SK-N-DZ (cell line): ENCODE measurements around the gene CD300LD. TPM values are rescaled to one million over a fixed set of nuclear protein-coding genes. Genes with fewer than 3 reads are reported as not detected.
"Not testable (repeated sequence)": the region's sequence is repeated elsewhere in the genome, so short reads cannot be mapped to it uniquely, and the experiment has no call there.

Experiments
- DNase-seq: peaks from one replicate; pipeline ENCODE4 v3.0.0-alpha.2; 2015; ENCODE audit warnings: low spot score
- polyA plus RNA-seq, 2 experiments: library from polyadenylated mRNA; depleted of rRNA; stranded (reverse); fragments of >200 nt; gene quantifications; 2 replicates each; pipeline ENCODE4 v1.2.3, GENCODE V29; 2014

CD300LD gene
- not detected in 2 replicates for polyA plus RNA-seq (2014; cell fraction: cytosol; rRNA removed)
- polyA plus RNA-seq (2014; cell fraction: nucleus; rRNA removed): not detected in 2 replicates

DNA sequence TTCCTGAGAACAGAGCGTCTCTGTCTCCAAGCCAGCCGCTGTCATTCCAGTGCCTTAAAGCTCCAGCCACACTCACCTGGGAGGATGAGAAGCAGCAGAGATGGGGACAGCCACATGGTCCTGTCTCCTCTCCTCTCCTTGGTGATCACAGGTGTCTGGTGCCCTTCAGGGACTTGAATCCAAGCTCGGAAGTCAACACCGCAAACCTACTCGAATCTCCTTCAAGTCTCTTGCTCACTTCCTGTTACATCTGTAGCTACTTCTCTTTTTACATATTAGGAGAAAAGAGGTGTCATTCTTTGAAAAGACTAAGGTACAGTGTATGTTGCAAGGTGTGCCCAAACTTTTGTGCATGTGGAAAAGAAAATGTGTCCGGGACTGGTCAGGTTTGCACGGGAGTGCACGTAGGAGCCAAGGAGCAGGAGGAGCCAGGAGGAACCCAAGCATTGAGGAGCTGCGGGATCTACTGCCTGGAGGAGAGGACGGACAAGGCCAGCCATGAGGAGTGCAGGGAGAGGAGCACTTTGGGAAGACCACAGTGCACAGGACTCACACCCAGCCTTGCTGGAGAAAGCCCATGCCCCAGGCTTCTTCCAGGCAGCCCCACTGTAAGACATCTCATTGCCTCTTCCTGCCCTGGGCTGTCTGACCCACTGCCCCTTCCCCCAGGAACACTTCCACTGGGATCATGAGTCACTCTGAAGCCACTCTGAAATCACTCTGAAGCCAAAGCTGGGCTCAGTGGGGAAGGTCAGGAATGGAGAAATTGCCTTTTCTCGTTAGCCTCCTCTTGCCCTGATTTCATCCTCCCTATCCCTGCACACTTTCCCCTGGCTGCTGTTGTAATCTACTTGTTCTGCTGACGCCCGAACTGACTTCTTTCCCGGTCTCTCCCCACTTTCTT lies at the start of gene CD300LD:
Gene CD300LD, minus strand, starts transcription at position 197 of the 904 bp plus-strand sequence. Its CDS starts 81 bp downstream, at position 116.
- no peak for DNase-seq

DNA sequence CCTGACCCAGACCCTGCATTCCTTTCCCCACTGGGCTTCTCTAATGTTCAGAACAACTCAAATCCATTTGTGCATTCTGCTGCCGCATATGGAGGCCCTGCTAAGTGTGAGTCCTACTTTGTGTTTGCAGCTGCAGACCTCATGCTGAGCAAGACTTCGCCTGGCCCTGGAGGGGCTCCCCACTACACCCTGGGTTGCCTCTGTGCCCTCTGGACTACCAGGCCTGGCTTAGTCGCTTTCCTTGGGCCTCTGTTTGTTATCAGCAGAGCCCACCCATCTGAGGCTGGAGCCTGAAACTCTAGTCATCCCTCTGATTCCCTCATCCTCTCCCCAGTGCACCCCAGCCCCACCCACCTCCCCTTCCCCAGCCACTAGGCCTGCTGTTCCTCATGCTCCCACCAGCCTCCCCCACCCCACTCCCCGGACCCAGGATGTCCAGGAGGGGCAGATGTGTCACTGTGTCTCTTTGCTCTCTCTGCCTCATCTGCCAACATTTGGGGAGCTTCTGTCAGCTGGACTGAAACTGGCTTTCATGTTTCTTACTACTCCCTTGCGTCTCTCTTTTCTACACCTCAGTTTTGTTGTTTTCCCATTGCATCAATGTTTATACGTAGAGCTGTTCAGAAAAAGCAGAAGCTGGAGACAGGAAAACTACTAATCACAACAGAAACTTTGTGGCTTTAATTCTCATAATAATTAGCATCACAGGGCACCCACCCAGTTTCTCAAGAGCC lies 49.3 kb upstream of the CD300LD start:
- no peak for DNase-seq

GRCh38 chr17:74639704-74640151 lies 47.6 kb upstream of the CD300LD start:
- no peak for DNase-seq

- no peak for DNase-seq
These were observed 45.8 kb upstream of the CD300LD start for GRCh38 chr17:74637926-74638325.

- no peak for DNase-seq
These were observed 45.2 kb upstream of the CD300LD start for GRCh38 chr17:74637265-74637664.

DNA sequence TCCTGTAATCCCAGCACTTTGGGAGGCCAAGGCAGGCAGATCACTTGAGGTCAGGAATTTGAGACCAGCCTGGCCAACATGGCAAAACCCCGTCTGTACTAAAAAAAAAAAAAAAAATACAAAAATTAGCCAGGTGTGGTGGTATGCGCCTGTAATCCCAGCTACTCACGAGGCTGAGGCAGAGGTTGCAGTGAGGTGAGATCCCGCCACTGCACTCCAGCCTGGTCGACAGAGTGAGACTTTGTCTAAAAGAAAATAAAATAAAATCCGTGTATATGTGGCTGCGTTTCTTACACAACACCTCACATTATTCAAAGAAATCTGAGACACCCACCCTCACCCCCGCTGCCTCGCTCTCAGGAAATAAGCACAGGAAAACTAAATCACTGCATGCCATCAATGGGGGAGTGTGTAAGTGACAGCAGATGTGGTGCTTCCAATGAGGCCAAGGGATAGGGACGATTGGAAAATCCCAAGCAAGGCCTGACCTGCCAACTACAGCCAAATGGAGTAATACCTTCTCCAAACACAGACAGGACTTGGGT lies 44.5 kb upstream of the CD300LD start:
- not testable (repeated sequence) for DNase-seq

GRCh38 chr17:74635418-74635817 lies 43.3 kb upstream of the CD300LD start:
- no peak for DNase-seq

GRCh38 chr17:74633326-74633725 lies 41.2 kb upstream of the CD300LD start:
- no peak for DNase-seq

DNA sequence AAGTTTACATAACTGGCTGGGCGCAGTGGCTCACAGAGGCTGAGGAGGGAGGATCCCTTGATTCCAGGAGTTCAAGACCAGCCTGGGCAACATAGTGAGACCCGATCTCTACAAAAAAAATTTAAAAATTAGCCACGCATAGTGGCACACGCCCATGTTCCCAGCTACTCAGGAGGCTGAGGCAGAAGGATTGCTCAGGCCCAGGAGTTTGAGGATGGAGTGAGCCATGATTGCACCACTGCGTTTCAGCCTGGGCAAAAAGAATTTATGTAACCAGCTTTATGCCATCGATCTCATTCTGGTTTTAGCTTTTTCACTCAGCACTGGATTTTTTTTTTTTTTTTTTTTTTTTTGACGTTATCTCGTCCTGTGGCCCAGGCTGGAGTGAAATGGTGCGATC lies 40.5 kb upstream of the CD300LD start:
- no peak for DNase-seq

DNA sequence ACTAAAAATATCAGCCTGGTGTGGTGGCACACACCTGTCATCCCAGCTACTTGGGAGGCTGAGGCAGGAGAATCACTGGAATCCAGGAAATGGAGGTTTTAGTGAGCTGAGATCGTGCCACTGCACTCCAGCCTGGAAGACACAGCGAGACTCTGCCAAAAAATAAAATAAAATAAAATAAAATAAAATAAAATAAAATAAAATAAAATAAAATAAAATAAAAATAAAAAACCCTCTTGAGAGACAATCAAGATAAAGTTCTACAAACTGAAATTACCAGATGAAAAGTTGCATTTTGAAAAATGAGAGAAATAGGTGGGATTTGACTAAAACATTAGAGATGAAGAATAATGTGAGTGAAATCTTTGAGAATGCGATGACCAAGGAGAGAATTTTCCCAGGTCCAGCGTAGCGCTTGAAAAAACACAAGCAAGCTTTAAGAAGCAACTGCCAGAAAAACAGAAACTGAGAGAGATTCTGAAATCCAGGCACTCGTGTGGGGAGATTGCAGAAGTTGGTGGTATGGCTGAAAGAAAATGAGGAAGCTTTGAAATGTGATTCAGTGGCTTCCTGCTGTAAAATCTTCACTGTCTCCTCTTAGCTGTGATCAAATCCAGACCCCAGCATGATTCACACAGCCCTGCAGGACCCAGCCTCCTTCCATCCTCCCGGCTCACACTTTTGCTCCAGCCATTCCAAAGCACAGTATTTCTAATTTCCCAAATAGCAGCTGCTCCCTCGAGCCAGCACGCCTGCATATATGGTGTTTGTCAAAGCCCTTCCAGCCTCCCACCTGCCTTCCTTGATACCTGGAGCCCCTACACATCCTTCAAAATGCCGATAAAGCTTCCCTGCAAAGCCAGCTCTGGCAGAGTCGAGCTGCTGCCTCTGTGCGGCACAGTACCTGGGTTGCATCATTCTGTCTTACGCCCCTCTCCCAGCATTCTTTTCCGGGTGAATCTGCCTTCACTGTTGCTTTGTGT lies 39.7 kb upstream of the CD300LD start:
- DNase-seq: peak; percentile 24

DNA sequence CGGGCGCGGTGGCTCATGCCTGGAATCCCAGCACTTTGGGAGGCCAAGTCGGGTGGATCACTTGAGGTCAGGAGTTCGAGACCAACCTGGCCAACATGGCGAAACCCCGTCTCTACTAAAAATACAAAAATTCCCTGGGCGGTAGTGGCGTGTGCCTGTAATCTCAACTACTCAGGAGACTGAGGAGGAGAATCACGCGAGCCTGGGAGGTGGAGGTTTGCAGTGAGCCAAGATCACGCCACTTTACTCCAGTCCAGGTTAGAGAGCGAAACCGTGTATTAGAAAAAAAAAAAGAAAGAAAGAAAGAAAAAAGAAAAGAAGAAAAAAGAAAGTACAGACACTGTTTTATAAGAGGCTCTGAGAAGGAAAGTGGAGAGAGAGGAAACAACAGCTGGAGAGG lies 38.2 kb upstream of the CD300LD start:
- not testable (repeated sequence) for DNase-seq

- DNase-seq: no peak
These were observed 33.6 kb upstream of the CD300LD start for GRCh38 chr17:74625661-74626060.

DNA sequence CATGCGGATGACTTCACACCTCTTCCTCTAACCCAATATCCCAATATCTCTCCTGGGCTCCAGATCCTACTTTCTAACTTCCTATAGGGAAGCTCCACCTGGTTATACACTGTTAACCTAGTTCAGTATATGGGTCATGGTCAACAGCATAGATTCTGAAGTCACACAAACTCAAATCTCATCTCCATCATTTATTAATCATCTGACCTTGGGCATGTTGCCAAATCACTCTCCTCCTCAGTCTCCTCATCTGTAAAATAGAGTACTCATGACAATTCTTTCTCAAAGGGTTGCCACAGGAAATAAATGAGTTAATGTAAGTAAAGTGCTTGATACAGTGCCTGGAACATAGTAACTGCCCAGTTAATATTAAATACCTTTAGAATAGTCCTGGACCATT lies 32.0 kb upstream of the CD300LD start:
- DNase-seq: no peak

DNA sequence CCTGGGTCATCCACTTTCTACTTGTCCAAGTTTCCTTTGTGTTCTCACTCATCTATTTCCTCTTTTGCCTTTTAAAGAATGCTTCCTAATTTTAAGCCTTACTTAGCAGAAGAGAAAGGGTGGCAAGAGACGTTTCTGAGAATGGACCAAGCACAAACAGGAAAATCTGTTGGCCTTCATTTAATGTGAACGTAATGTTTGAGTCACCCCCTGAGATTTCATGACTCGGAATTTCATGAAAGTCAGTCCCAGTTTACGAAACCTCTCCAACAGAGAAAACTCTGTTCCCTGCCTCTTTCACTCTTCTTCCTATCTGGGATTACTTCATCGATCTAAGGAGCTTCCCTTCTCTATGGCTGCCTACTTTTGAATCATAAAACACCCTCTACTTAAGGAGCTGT lies 31.6 kb upstream of the CD300LD start, which contains the start of gene CD300E:
Gene CD300E, minus strand, starts transcription at position 46 of the 401 bp plus-strand sequence. CDS start 117 bp downstream, outside the sequence.
- no peak for DNase-seq

DNA sequence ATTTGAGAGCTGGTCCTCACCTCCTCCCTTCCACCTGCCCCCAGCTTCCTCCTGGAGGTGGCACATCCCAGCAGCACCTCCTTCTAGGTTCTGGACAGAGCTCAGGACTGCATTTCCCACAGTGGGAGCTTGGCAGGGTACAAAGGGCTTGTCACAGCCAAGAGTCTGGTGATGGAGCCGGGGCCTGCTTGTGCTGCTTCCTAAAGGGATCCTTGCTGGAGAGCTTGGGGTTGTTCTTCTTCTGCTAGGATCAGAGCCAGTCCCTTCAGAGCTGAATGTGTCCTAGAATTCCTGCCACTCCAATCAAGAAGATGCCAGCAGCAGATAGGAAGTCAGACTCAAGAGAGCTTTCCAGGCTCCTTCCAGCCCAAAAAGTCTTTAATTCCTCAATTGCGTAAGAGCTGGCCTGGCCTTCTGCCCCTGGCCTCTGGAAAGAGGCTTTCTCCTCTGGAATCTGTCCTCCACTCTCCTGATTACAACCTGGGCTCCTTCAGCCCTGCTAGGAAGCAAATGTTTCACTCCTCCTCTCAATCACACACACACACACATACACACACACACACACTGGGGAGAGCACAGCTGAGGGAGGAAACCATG lies 27.1 kb upstream of the CD300LD start:
- no peak for DNase-seq

GRCh38 chr17:74618451-74618850 lies 26.4 kb upstream of the CD300LD start:
- DNase-seq: no peak

DNA sequence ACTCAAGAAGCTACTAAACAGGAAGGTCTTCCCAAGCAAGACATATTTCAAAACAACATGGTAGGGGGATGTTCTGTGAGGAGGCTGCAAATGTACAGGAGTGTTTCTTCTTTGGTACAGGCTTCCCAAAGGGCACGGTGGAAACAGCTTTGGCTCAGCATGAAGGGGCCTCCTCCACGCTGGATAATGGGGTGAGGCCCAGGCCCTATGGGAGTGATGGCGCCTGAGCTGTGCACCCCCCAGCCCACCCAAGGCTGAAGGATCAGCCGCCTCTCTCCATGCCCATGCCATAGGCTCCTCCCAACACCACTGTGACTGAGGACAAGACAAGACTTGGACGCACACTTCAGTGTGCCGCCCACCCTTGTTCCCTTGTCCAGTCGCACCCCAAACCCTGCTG lies 24.6 kb upstream of the CD300LD start:
- DNase-seq: no peak

DNA sequence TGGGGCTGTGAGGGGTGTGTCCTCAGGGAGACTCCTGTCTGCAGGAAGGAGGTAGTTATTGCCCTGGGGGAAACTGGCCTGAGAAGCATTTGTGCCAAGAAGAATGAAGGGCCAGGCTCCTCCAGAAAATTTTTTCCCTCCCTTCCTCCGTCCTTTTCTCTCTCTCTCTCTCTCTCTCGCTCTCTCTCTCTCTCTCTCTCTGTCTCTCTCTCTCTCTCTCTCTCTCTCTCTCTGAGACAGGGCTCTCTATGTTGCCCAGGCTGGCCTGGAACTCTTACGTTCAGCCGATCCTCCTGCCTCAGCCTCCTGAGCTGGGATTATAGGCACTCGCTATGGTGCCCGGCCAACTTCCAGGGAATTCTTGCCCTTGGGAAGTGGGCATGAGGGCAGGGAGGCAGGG lies 20.0 kb upstream of the CD300LD start:
- DNase-seq: no peak

DNA sequence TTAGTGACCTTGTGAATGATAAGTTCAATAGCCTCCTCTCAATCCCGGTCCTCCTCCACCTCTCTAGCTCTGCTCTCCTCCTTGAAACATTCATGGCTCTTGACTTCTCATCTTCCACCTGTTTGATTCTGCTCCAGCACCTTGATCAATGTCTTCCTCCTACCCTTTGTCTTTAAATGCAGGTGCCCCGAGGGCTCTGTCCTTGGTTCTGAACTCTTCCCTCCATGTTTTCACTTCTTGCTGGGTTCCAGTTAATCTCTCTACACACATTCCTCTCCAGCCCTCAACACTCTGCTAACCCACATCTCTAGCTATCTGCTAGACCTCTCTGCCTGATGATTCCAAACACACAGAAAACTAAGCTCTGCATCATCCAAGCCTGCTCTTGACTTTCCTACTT lies 18.0 kb upstream of the CD300LD start:
- DNase-seq: no peak

DNA sequence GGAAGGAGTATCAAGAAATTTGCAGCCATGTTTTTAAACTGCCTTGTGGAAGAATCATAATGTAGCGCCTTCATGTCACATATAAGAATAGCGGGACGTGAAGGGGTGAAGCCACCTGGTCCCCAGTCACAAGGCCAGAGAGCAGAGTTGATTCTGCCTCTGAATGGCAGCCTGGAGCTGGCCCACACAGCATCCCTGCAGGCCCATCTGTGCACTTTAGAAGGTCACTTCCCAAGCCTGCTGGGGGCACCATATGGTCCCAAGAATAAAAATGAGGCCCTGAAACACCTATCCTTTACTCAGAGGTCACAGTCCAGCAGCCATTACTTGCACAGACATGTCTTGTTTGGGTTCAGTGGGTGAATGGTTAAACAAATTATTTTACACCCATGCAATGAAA lies 16.4 kb upstream of the CD300LD start:
- no peak for DNase-seq
